HepG2 (cell line): ENCODE measurements around the gene NDUFB3. TPM values are rescaled to one million over a fixed set of nuclear protein-coding genes. Genes with fewer than 3 reads are reported as not detected.
A peak's percentile ranks its signal among the peaks of the same experiment; 100 is the strongest.

Source experiments
- ATAC-seq: fragments of 200-7000 bp; cut with Tn5 transposase; 3 replicates; pipeline ENCODE4 v1.9.1; 2020; ENCODE audit warnings: mild to moderate bottlenecking, moderate library complexity
- BruUV-seq: library from RNA; stranded (reverse); fragments of 400-500 nt; replicated peaks from 2 replicates; lab custom pipeline; 2021; lab: Mats Ljungman, UMichigan
- CTCF ChIA-PET: fragments of 300-600 bp; formaldehyde crosslinking; extraction: SDS; loops from one replicate; lab custom pipeline; 2021; ENCODE audit warnings: low total read pairs, inconsistent platforms, low intra/inter-chr PET ratio; lab: Yijun Ruan, JAX
- POLR2A ChIA-PET: fragments of 350-600 bp; sonication (Branson Sonifier 250); formaldehyde crosslinking; loops from one replicate; lab custom pipeline; 2020; ENCODE audit warnings: antibody characterized with exemption, inconsistent platforms; lab: Yijun Ruan, JAX
- DNase-seq: peaks from one replicate; pipeline ENCODE4 v3.0.0-alpha.2; 2015; ENCODE audit warnings: low spot score
- FAIRE-seq: peaks from 3 replicates; lab custom pipeline; 2011; peaks lifted over from hg19 to GRCh38; lab: Jason Lieb, UNC
- H2AFZ ChIP-seq: one replicate; pipeline ENCODE4 v1.6.1; 2011; ENCODE audit warnings: low read length, inconsistent platforms
- H3K27ac ChIP-seq: fragments of 300-600 bp; 3 replicates; pipeline ENCODE4 v1.8.0; 2011; ENCODE audit warnings: mixed run types, mild to moderate bottlenecking, mixed read lengths, low read length, inconsistent platforms; ENCODE audit not compliant: insufficient read depth; ENCODE audit errors: extremely low read length
- H3K27me3 ChIP-seq, 2 experiments: fragments of 200-600 bp in 1 of 2; 2 replicates in 1 of 2; 3 replicates in 1 of 2; pipeline versions ENCODE4 v1.6.0 to v1.8.0; 2011; ENCODE audit warnings: low read length in 2 of 2, mild to moderate bottlenecking in 2 of 2, moderate library complexity in 2 of 2, inconsistent platforms in 1 of 2; ENCODE audit not compliant: insufficient read depth in 2 of 2, control insufficient read depth in 1 of 2
- H3K36me3 ChIP-seq, 2 experiments: fragments of 200-600 bp in 1 of 2; replicated peaks in 1 of 2; 2 replicates in 1 of 2; 3 replicates in 1 of 2; pipeline versions ENCODE4 v1.5.1 to v1.8.0; 2011; ENCODE audit warnings: low read length in 2 of 2, inconsistent platforms in 1 of 2; ENCODE audit not compliant: insufficient read depth in 2 of 2, control insufficient read depth in 1 of 2
- H3K4me1 ChIP-seq: 2 replicates; pipeline ENCODE4 v1.5.1; 2012; ENCODE audit warnings: low read length, inconsistent platforms; ENCODE audit not compliant: insufficient read depth
- H3K4me2 ChIP-seq: 2 replicates; pipeline ENCODE4 v1.6.0; 2011; ENCODE audit warnings: low read depth, low read length, inconsistent platforms
- H3K4me3 ChIP-seq, 3 experiments: fragments of 200-600 bp in 1 of 3; sonication (generic), shearing (Covaris generic) in 1 of 3; replicated peaks in 1 of 3; 2 replicates each; pipeline ENCODE4 v1.5.1; 2011 to 2016; ENCODE audit warnings: low read length in 3 of 3, inconsistent platforms in 2 of 3, low read depth in 2 of 3, mild to moderate bottlenecking in 2 of 3, control low read depth in 1 of 3, mixed read lengths in 1 of 3; ENCODE audit not compliant: insufficient read depth in 1 of 3
- H3K79me2 ChIP-seq: one replicate; pipeline ENCODE4 v1.6.1; 2011; ENCODE audit warnings: low read length, inconsistent platforms; ENCODE audit not compliant: insufficient read depth
- H3K9ac ChIP-seq: 2 replicates; pipeline ENCODE4 v1.6.0; 2011; ENCODE audit warnings: mild to moderate bottlenecking, low read depth, low read length, inconsistent platforms; ENCODE audit not compliant: insufficient read depth
- H3K9me3 ChIP-seq: 2 replicates; pipeline ENCODE4 v1.5.1; 2012; ENCODE audit warnings: mild to moderate bottlenecking, low read length
- H4K20me1 ChIP-seq: 2 replicates; pipeline ENCODE4 v1.6.0; 2011; ENCODE audit warnings: inconsistent platforms, mild to moderate bottlenecking, low read length, moderate library complexity; ENCODE audit not compliant: insufficient read depth
- DMAP1 ChIP-seq: IDR thresholded peaks from 2 replicates; pipeline ENCODE4 v1.6.1; 2016
- DMTF1 ChIP-seq: sonication (generic); formaldehyde crosslinking; IDR thresholded peaks from 2 replicates; pipeline ENCODE4 v1.4.0; 2020; ENCODE audit warnings: mild to moderate bottlenecking, missing genetic modification reagents
- GTF2F1 ChIP-seq: fragments of 150-350 bp; IDR thresholded peaks from 2 replicates; pipeline ENCODE4 v1.6.1; 2014; ENCODE audit warnings: low read length
- HIVEP1 ChIP-seq: sonication (generic); formaldehyde crosslinking; IDR thresholded peaks from 2 replicates; pipeline ENCODE4 v1.4.0; 2020; ENCODE audit warnings: mild to moderate bottlenecking, missing genetic modification reagents
- HMG20A ChIP-seq: IDR thresholded peaks from 2 replicates; pipeline ENCODE4 v1.6.1; 2016; ENCODE audit warnings: borderline replicate concordance
- KDM1A ChIP-seq: IDR thresholded peaks from 2 replicates; pipeline ENCODE4 v1.6.1; 2016; ENCODE audit warnings: missing compliant biosample characterization
- MIER3 ChIP-seq: IDR thresholded peaks from 2 replicates; pipeline ENCODE4 v1.6.1; 2016; ENCODE audit warnings: missing compliant biosample characterization, borderline replicate concordance
- MNT ChIP-seq: fragments of 450-650 bp; IDR thresholded peaks from 2 replicates; pipeline ENCODE4 v1.6.1; 2016
- NAIF1 ChIP-seq: sonication (generic); formaldehyde crosslinking; IDR thresholded peaks from 2 replicates; pipeline ENCODE4 v1.5.0; 2020; ENCODE audit warnings: mild to moderate bottlenecking, missing genetic modification reagents, borderline replicate concordance
- RARA ChIP-seq: IDR thresholded peaks from 2 replicates; pipeline ENCODE4 v1.6.1; 2016; ENCODE audit warnings: missing genetic modification reagents, missing compliant biosample characterization
- RELA ChIP-seq: sonication (generic); formaldehyde crosslinking; IDR thresholded peaks from 2 replicates; pipeline ENCODE4 v1.4.0; 2020; ENCODE audit warnings: missing genetic modification reagents
- SMAD9 ChIP-seq: sonication (generic); formaldehyde crosslinking; IDR thresholded peaks from 2 replicates; pipeline ENCODE4 v1.5.1; 2020; ENCODE audit warnings: mild to moderate bottlenecking, missing genetic modification reagents
- SRSF4 ChIP-seq: fragments of 200-400 bp; formaldehyde crosslinking; IDR thresholded peaks from one replicate; pipeline ENCODE4 v1.6.1; 2018; ENCODE audit warnings: mild to moderate bottlenecking, low read depth, low read length, moderate library complexity; ENCODE audit not compliant: poor library complexity, severe bottlenecking
- TEAD3 ChIP-seq: optimal IDR thresholded peaks from 2 replicates; pipeline ENCODE3; 2016; ENCODE audit warnings: borderline replicate concordance
- U2AF2 ChIP-seq: fragments of 200-400 bp; formaldehyde crosslinking; IDR thresholded peaks from 2 replicates; pipeline ENCODE4 v1.6.1; 2017; ENCODE audit warnings: low read depth, mild to moderate bottlenecking, low read length
- YEATS2 ChIP-seq: sonication (generic); formaldehyde crosslinking; IDR thresholded peaks from 2 replicates; pipeline ENCODE4 v1.4.0; 2020; ENCODE audit warnings: missing genetic modification reagents, borderline replicate concordance
- ZBTB25 ChIP-seq: IDR thresholded peaks from 2 replicates; pipeline ENCODE4 v1.6.1; 2018; ENCODE audit warnings: missing genetic modification reagents
- ZNF124 ChIP-seq: sonication (generic); formaldehyde crosslinking; IDR thresholded peaks from 2 replicates; pipeline ENCODE4 v1.4.0; 2020; ENCODE audit warnings: missing genetic modification reagents
- ZNF282 ChIP-seq: fragments of 450-650 bp; IDR thresholded peaks from 2 replicates; pipeline ENCODE4 v1.6.1; 2018; ENCODE audit not compliant: partially characterized antibody
- ZNF558 ChIP-seq: sonication (generic); formaldehyde crosslinking; IDR thresholded peaks from 2 replicates; pipeline ENCODE4 v1.9.0; 2022; ENCODE audit warnings: mild to moderate bottlenecking, missing genetic modification reagents, borderline replicate concordance
- ZNF605 ChIP-seq: sonication (generic); formaldehyde crosslinking; IDR thresholded peaks from 2 replicates; pipeline ENCODE4 v1.8.0; 2022; ENCODE audit warnings: mild to moderate bottlenecking, missing genetic modification reagents
- ZNF879 ChIP-seq: sonication (generic); formaldehyde crosslinking; IDR thresholded peaks from 2 replicates; pipeline ENCODE4 v1.8.1; 2023; ENCODE audit warnings: missing genetic modification reagents
- WGBS: methylation state at CpG from one replicate; pipeline ENCODE4 v1.1.6; 2017; ENCODE audit warnings: low lambda C conversion rate; 5-methylcytosine and 5-hydroxymethylcytosine counted together
- in situ Hi-C: cut with HindIII; loops from 2 replicates; pipeline ENCODE4 v1.10.0; 2017; ENCODE audit warnings: low pct_unique_long_range_greater_than_20kb; ENCODE audit not compliant: extremely low pct_ligation_motif_present
- intact Hi-C: fragments of 100-400 bp; cut with micrococcal nuclease; formaldehyde crosslinking; loops from one replicate; pipeline ENCODE4 v1.10.0; 2022; ENCODE audit not compliant: unreplicated experiment
- polyA plus RNA-seq, 8 experiments: library from polyadenylated mRNA; depleted of rRNA in 3 of 8; stranded (reverse) in 7 of 8; unstranded in 1 of 8; fragments of >200 nt; fragmentation: Illumina TruSeq in 4 of 8; extraction: Trizol in 4 of 8; gene quantifications; 2 replicates each; pipeline versions ENCODE4 v1.2.1 to v1.2.3, GENCODE V29; 2011 to 2016; ENCODE audit warnings: low read depth in 4 of 8, missing spikeins in 1 of 8, mixed read lengths in 1 of 8; ENCODE audit not compliant: insufficient read depth in 1 of 8
- total RNA-seq, 5 experiments: library from RNA; depleted of rRNA; stranded (reverse); fragments of >200 nt; fragmentation: Illumina TruSeq; extraction: Trizol; gene quantifications; 2 replicates each; pipeline ENCODE4 v1.2.3, GENCODE V29; 2016; ENCODE audit warnings: low read depth in 1 of 5

NDUFB3 gene
- total and polyA plus RNA-seq, 2 of the 13 experiments (the other 11 are each of a cell fraction or from before 2014, with no cell fraction given), result 50.7 to 159 TPM

- TF ChIP-seq ZBTB25 (CRISPR knock-in tag) (no peak), SMAD9 (CRISPR knock-in tag) (no peak), ZNF879 (no peak), DMAP1 (no peak), SRSF4 (no peak)
These were observed 56.2 kb downstream of the NDUFB3 start (continued) for GRCh38 chr2:201128033-201128432.

GRCh38 chr2:201128933-201129505, 57.2 kb downstream of the NDUFB3 start:
- WGBS, result 9% methylated on average over 4 of the region's 4 CpGs
- Histone ChIP-seq H3K79me2 (peaks cover 87% of the 10 kb centered on the region), H3K27ac (peak overlapping the region; percentile 55), H4K20me1 (peaks cover 5% of the 10 kb centered on the region; the same call in 1 of the 2 replicates), H2AFZ (no peak overlapping the region), H3K9ac (peak overlapping the region; percentile 33; the same call in 1 of the 2 replicates), H3K36me3 (peaks cover 16 to 29% of the 10 kb centered on the region in 2 experiments), H3K4me3 (peak overlapping the region in 2 of 3 experiments; percentile 6 to 8; a peak in 2 of 6 replicates), H3K4me2 (peak overlapping the region; percentile 61), H3K4me1 (peaks cover 55% of the 10 kb centered on the region), H3K27me3 (no peaks in the 10 kb centered on the region), H3K9me3 (no peaks in the 10 kb centered on the region)
- POLR2A ChIA-PET, result interaction anchor here (1.1 kb wide), 1 partner anchor 14 kb away, joined by 3 read pairs; no protein-coding TSS in a partner anchor
- intact Hi-C loops (no loop called here), in situ Hi-C loops (no loop called here)
- peak; percentile 33 for ATAC-seq
- DNase-seq, result peak; percentile 78
- peak; percentile 56 for FAIRE-seq
- no TSS peak for BruUV-seq
- CTCF ChIA-PET, result no interaction called here
- TF ChIP-seq KDM1A (CRISPR knock-in tag), result no peak
- peak; percentile 36; the same call in 1 of the 2 replicates for TF ChIP-seq HIVEP1
- TF ChIP-seq ZNF124 (CRISPR knock-in tag), result no peak
- no peak for TF ChIP-seq DMTF1 (CRISPR knock-in tag)
- TF ChIP-seq YEATS2, result no peak
- TF ChIP-seq HMG20A (CRISPR knock-in tag), result peak; percentile 12; the same call in 1 of the 2 replicates
- TF ChIP-seq GTF2F1, result no peak
- TF ChIP-seq U2AF2, result no peak
- peak; percentile 61 for TF ChIP-seq MNT
- no peak for TF ChIP-seq ZNF558 (CRISPR knock-in tag)
- peak; percentile 16; the same call in 1 of the 2 replicates for TF ChIP-seq ZNF605
- 0 out of 2 replicates have a peak, but pooled peaks have one; percentile 34 for TF ChIP-seq RARA (CRISPR knock-in tag)
- no peak for TF ChIP-seq ZNF282
- TF ChIP-seq TEAD3, result peak; percentile 36
- TF ChIP-seq MIER3 (CRISPR knock-in tag), result 0 out of 2 replicates have a peak, but pooled peaks have one; percentile 21
- TF ChIP-seq RELA (CRISPR knock-in tag), result no peak
- TF ChIP-seq NAIF1 (CRISPR knock-in tag), result no peak
